ENCODE data around the gene SPAG16. TPM values are rescaled to one million over a fixed set of nuclear protein-coding genes. Genes with fewer than 3 reads are reported as not detected.

SPAG16 gene
- polyA plus RNA-seq, 1 of the 3 experiments (the other 2 are of a cell fraction) = 29.5 TPM

GRCh38 chr2:214215107-214215506, 930.8 kb downstream of the SPAG16 start (continued):
- no peak for TF ChIP-seq ZBTB33 (IDR thresholded peaks at IDR 0.05; ENCODE audit: borderline replicate concordance, low read depth)
- TF ChIP-seq POLR2AphosphoS5 (IDR thresholded peaks at IDR 0.05; ENCODE audit: low read depth, low read length) = no peak
- no peak for TF ChIP-seq RXRA (IDR thresholded peaks at IDR 0.05; ENCODE audit: borderline replicate concordance, low read depth)
- TF ChIP-seq PBX3 (IDR thresholded peaks at IDR 0.05) = no peak
- no peak for TF ChIP-seq CHD2 (IDR thresholded peaks at IDR 0.05; ENCODE audit: low read length, partially characterized antibody)
- no peak for TF ChIP-seq EZH2phosphoT487 (IDR thresholded peaks at IDR 0.05; ENCODE audit: borderline replicate concordance, low read depth)
- no peak for TF ChIP-seq EP300 (IDR thresholded peaks at IDR 0.05; ENCODE audit: borderline replicate concordance in 1 of 2, low read depth in 1 of 2, low read length in 1 of 2)
- TF ChIP-seq SIN3A (IDR thresholded peaks at IDR 0.05; ENCODE audit: borderline replicate concordance, low read depth, low read length) = no peak

GRCh38 chr2:214217136-214217535, 932.9 kb downstream of the SPAG16 start:
- H3K27ac ChIP-seq (ENCODE audit: low read depth in 2 of 2, low read length in 1 of 2) = no peak overlapping the region
- no peaks in the 10 kb centered on the region for H3K79me2 ChIP-seq (ENCODE audit: insufficient read depth)
- no peaks in the 10 kb centered on the region for H4K20me1 ChIP-seq (ENCODE audit: insufficient read depth)
- no peak overlapping the region for H2AFZ ChIP-seq (ENCODE audit: low read depth)
- DNase-seq = no peak
- no peaks in the 10 kb centered on the region for H3K27me3 ChIP-seq (ENCODE audit: insufficient read depth)
- 51% methylated on average over 2 of the region's 2 CpGs for WGBS (ENCODE audit: low lambda C conversion rate)
- no peaks in the 10 kb centered on the region for H3K4me1 ChIP-seq (ENCODE audit: control insufficient read depth in 1 of 2, insufficient read depth in 2 of 2, low read depth in 1 of 2, low read length in 1 of 2)
- no peaks in the 10 kb centered on the region for H3K9me2 ChIP-seq
- TF ChIP-seq GABPA (IDR thresholded peaks at IDR 0.05; ENCODE audit: low read depth) (no peak), IRF3 (IDR thresholded peaks at IDR 0.05; ENCODE audit: low read depth, low read length) (no peak), RCOR1 (IDR thresholded peaks at IDR 0.05; ENCODE audit: low read length) (no peak), ELF1 (IDR thresholded peaks at IDR 0.05) (no peak), ZBTB33 (IDR thresholded peaks at IDR 0.05; ENCODE audit: borderline replicate concordance, low read depth) (no peak), GATA2 (CRISPR knock-in tag; IDR thresholded peaks at IDR 0.05) (no peak), YY1 (IDR thresholded peaks at IDR 0.05; ENCODE audit: low read depth) (no peak), PBX3 (IDR thresholded peaks at IDR 0.05) (no peak), CHD2 (IDR thresholded peaks at IDR 0.05; ENCODE audit: low read length, partially characterized antibody) (no peak), EZH2phosphoT487 (IDR thresholded peaks at IDR 0.05; ENCODE audit: borderline replicate concordance, low read depth) (no peak), TEAD4 (IDR thresholded peaks at IDR 0.05; ENCODE audit: borderline replicate concordance, insufficient read depth) (no peak), NRF1 (IDR thresholded peaks at IDR 0.05; ENCODE audit: low read depth, low read length) (no peak), TAF1 (IDR thresholded peaks at IDR 0.05; ENCODE audit: borderline replicate concordance, low read depth, low read length) (no peak), SIN3A (IDR thresholded peaks at IDR 0.05; ENCODE audit: borderline replicate concordance, low read depth, low read length) (no peak), RFX5 (IDR thresholded peaks at IDR 0.05; ENCODE audit: low read length) (no peak), TCF12 (IDR thresholded peaks at IDR 0.05) (no peak), FOSL2 (IDR thresholded peaks at IDR 0.05; ENCODE audit: borderline replicate concordance, low read depth) (no peak), USF1 (IDR thresholded peaks at IDR 0.05; ENCODE audit: borderline replicate concordance, low read depth) (no peak), USF2 (IDR thresholded peaks at IDR 0.05; ENCODE audit: borderline replicate concordance, low read depth, low read length) (no peak)
- H3K36me3 ChIP-seq (replicated peaks in 1 of 2; ENCODE audit: control insufficient read depth in 1 of 2, insufficient read depth in 2 of 2, low read length in 1 of 2) = no peaks in the 10 kb centered on the region
- POLR2A ChIA-PET = no interaction called here
- CTCF ChIA-PET = no interaction called here
- no peak overlapping the region for H3K4me3 ChIP-seq (ENCODE audit: low read depth in 2 of 2, low read length in 1 of 2)
- H3K9me3 ChIP-seq = no peaks in the 10 kb centered on the region
- no peaks in the 10 kb centered on the region for H3F3A ChIP-seq (replicated peaks; ENCODE audit: insufficient read depth)
- no peak overlapping the region for H3K9ac ChIP-seq
- no peak overlapping the region for H3K4me2 ChIP-seq
